Fibroblast of skin of back (primary cell): Measurements from ENCODE around the gene RAMP1. TPM values are rescaled to one million over a fixed set of nuclear protein-coding genes. Genes with fewer than 3 reads are reported as not detected.
"Not testable (repeated sequence)": the region's sequence is repeated elsewhere in the genome, so short reads cannot be mapped to it uniquely, and the experiment has no call there.

Experiments
- DNase-seq: peaks from one replicate; pipeline ENCODE4 v3.0.0-alpha.2; 2013
- polyA plus RNA-seq, 2 experiments: library from polyadenylated mRNA; unstranded; fragments of 120-200 nt; gene quantifications; one replicate each; pipeline ENCODE4 v1.2.1, GENCODE V29; 2013; ENCODE audit not compliant: insufficient read length in 2 of 2

Gene RAMP1
- 2.9 TPM for polyA plus RNA-seq (2013, experiment 1 of 2; ENCODE audit: insufficient read length)
- 8.1 TPM for polyA plus RNA-seq (2013, experiment 2 of 2; ENCODE audit: insufficient read length)

- DNase-seq = no peak
These were observed at the start of gene RAMP1 for GRCh38 chr2:237859533-237860272. RAMP1 (plus strand) TSS chr2:237859623; CDS start chr2:237859676, 53 bp downstream.

- DNase-seq = no peak
These were observed 43.8 kb upstream of the RAMP1 start for GRCh38 chr2:237815637-237816036.

- DNase-seq = no peak
These were observed 42.9 kb upstream of the RAMP1 start for GRCh38 chr2:237816531-237816930.

GRCh38 chr2:237818066-237818473, 41.4 kb upstream of the RAMP1 start:
- DNase-seq = peak; percentile 54

GRCh38 chr2:237819231-237819630, 40.2 kb upstream of the RAMP1 start:
- peak; percentile 3 for DNase-seq

- DNase-seq = no peak
These were observed 39.0 kb upstream of the RAMP1 start for GRCh38 chr2:237820421-237820820.

GRCh38 chr2:237823544-237823943, 35.9 kb upstream of the RAMP1 start:
- DNase-seq = no peak

GRCh38 chr2:237824085-237824484, 35.3 kb upstream of the RAMP1 start:
- no peak for DNase-seq

GRCh38 chr2:237827421-237827987, 31.9 kb upstream of the RAMP1 start:
- DNase-seq = no peak

GRCh38 chr2:237830522-237830921, 28.9 kb upstream of the RAMP1 start:
- no peak for DNase-seq

- DNase-seq = peak; percentile 69
These were observed 25.9 kb upstream of the RAMP1 start for GRCh38 chr2:237833546-237833945.

GRCh38 chr2:237835372-237835771, 24.1 kb upstream of the RAMP1 start:
- DNase-seq = no peak

GRCh38 chr2:237841051-237841450, 18.4 kb upstream of the RAMP1 start:
- DNase-seq = no peak

GRCh38 chr2:237848940-237849339, 10.5 kb upstream of the RAMP1 start:
- DNase-seq = not testable (repeated sequence)

GRCh38 chr2:237854295-237854694, 5.1 kb upstream of the RAMP1 start:
- DNase-seq = no peak

- DNase-seq = no peak
These were observed 1.6 kb upstream of the RAMP1 start for GRCh38 chr2:237857791-237858190.

- DNase-seq = peak; percentile 80
These were observed 935 bp upstream of the RAMP1 start for GRCh38 chr2:237858294-237859081.

GRCh38 chr2:237859082-237859433, 365 bp upstream of the RAMP1 start:
- no peak for DNase-seq

- DNase-seq = no peak
These were observed 981 bp downstream of the RAMP1 start for GRCh38 chr2:237860273-237860935.

GRCh38 chr2:237861875-237862527, 2.6 kb downstream of the RAMP1 start:
- no peak for DNase-seq

- no peak for DNase-seq
These were observed 3.1 kb downstream of the RAMP1 start for GRCh38 chr2:237862528-237862895.

GRCh38 chr2:237863102-237863511, 3.7 kb downstream of the RAMP1 start:
- DNase-seq = no peak
